AG04450 (cell line): ENCODE data around the gene KIF4A. TPM values are rescaled to one million over a fixed set of nuclear protein-coding genes. Genes with fewer than 3 reads are reported as not detected.
"Not testable (repeated sequence)": the region's sequence is repeated elsewhere in the genome, so short reads cannot be mapped to it uniquely, and the experiment has no call there.

Experiments
- CTCF ChIA-PET: fragments of 300-600, 350-600 bp; formaldehyde crosslinking; extraction: SDS; loops from one replicate; lab custom pipeline; 2022; ENCODE audit warnings: antibody characterized with exemption, inconsistent platforms; lab: Charles Lee
- POLR2A ChIA-PET: fragments of 350-600 bp; formaldehyde crosslinking; extraction: SDS; loops from one replicate; lab custom pipeline; 2021; ENCODE audit warnings: antibody characterized with exemption, inconsistent platforms; lab: Yijun Ruan, JAX
- DNase-seq: peaks from one replicate; pipeline ENCODE4 v3.0.0-alpha.2; 2011; ENCODE audit warnings: low read depth, low spot score
- H3K27ac ChIP-seq: one replicate; pipeline ENCODE4 v1.5.1; 2012; ENCODE audit warnings: low read depth, low read length, control low read depth
- H3K27me3 ChIP-seq: one replicate; pipeline ENCODE4 v1.6.0; 2012; ENCODE audit warnings: low read length; ENCODE audit not compliant: control insufficient read depth, insufficient read depth
- H3K4me3 ChIP-seq: 2 replicates; pipeline ENCODE4 v1.5.1; 2011; ENCODE audit warnings: mild to moderate bottlenecking, low read depth, low read length, control low read depth
- H3K9me3 ChIP-seq: 2 replicates; pipeline ENCODE4 v1.5.1; 2012; ENCODE audit warnings: low read length; ENCODE audit not compliant: control insufficient read depth, insufficient read depth
- polyA plus RNA-seq: library from polyadenylated mRNA; depleted of rRNA; stranded (reverse); fragments of >200 nt; gene quantifications from 2 replicates; pipeline ENCODE4 v1.2.3, GENCODE V29; 2011
- TF ChIP-seq, protein P1 (sequence below): IDR thresholded peaks from 2 replicates; pipeline ENCODE4 v1.5.1; 2011; ENCODE audit warnings: low read depth, low read length, control low read depth, inconsistent platforms

Gene KIF4A
- polyA plus RNA-seq, 1 experiment: 8.8 TPM

DNA sequence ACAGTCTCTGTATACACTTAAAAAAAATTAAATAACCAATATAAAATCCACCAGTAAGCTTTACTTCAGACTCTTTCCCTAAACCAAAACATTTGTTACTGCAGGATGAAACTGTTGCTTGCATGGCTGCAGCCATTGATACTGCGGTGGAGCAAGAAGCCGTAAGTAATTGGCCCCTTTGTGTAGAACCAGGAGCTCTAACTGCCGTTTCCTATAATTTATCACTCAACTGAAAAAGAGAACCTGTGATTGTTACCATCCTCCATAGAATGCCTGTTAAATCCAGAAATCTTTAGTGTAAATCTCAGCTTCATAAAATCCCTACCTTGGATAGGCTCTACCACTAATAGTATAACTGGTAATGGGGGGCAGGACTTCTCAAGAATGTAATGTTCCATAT, 62.6 kb downstream of the KIF4A start:
- CTCF ChIA-PET: no interaction called here
- POLR2A ChIA-PET: no interaction called here
- H3K27me3 ChIP-seq: no peaks in the 10 kb centered on the region
- TF ChIP-seq, protein P1, sequence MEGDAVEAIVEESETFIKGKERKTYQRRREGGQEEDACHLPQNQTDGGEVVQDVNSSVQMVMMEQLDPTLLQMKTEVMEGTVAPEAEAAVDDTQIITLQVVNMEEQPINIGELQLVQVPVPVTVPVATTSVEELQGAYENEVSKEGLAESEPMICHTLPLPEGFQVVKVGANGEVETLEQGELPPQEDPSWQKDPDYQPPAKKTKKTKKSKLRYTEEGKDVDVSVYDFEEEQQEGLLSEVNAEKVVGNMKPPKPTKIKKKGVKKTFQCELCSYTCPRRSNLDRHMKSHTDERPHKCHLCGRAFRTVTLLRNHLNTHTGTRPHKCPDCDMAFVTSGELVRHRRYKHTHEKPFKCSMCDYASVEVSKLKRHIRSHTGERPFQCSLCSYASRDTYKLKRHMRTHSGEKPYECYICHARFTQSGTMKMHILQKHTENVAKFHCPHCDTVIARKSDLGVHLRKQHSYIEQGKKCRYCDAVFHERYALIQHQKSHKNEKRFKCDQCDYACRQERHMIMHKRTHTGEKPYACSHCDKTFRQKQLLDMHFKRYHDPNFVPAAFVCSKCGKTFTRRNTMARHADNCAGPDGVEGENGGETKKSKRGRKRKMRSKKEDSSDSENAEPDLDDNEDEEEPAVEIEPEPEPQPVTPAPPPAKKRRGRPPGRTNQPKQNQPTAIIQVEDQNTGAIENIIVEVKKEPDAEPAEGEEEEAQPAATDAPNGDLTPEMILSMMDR: no peak
- no peak overlapping the region for H3K4me3 ChIP-seq
- no peak overlapping the region for H3K27ac ChIP-seq
- no peak for DNase-seq
- H3K9me3 ChIP-seq: no peaks in the 10 kb centered on the region; the same call in 1 of the 2 replicates

DNA sequence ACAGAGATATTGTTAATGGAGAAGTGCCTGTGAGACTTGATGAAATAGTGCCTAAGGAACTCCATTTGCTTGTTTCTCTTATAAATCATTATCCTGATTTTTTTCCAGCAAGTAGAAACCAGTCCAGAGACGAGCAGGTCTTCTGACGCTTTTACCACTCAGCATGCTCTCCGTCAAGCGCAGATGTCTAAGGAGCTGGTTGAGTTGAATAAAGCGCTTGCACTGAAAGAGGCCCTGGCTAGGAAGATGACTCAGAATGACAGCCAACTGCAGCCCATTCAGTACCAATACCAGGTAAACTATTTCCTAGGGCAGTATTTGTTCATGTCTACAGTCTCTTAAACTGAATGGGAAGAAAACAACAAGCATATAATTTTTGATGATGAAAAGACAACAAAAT, 63.6 kb downstream of the KIF4A start:
- no peak for DNase-seq
- H3K4me3 ChIP-seq: no peak overlapping the region
- no peak overlapping the region for H3K27ac ChIP-seq
- no peaks in the 10 kb centered on the region for H3K27me3 ChIP-seq
- CTCF ChIA-PET: no interaction called here
- POLR2A ChIA-PET: no interaction called here
- TF ChIP-seq, protein P1: no peak
- no peaks in the 10 kb centered on the region; the same call in 1 of the 2 replicates for H3K9me3 ChIP-seq

DNA sequence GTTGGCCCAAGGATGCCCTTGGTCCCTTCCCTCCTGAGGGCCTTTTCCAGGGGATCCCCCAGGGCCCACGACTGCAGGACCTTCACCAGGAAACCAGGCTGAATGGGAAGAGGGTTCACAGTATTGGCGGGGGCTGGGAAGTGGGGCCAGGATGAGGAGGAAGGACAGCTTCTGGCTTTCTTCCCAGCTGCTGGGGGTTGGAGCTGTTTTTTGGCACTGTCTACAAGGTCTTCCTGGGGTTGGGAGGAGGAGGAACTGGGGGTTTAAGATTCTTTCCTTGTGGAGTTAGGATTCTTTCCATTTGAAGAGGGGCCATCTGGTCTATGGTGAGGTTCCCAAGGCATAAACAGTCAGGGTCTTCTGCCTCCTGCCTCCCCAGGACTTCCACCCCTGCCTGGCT, 64.8 kb downstream of the KIF4A start:
- POLR2A ChIA-PET: no interaction called here
- TF ChIP-seq, protein P1: no peak
- CTCF ChIA-PET: no interaction called here
- H3K27ac ChIP-seq: no peak overlapping the region
- no peak for DNase-seq
- H3K4me3 ChIP-seq: no peak overlapping the region
- H3K27me3 ChIP-seq: no peaks in the 10 kb centered on the region
- no peaks in the 10 kb centered on the region for H3K9me3 ChIP-seq

DNA sequence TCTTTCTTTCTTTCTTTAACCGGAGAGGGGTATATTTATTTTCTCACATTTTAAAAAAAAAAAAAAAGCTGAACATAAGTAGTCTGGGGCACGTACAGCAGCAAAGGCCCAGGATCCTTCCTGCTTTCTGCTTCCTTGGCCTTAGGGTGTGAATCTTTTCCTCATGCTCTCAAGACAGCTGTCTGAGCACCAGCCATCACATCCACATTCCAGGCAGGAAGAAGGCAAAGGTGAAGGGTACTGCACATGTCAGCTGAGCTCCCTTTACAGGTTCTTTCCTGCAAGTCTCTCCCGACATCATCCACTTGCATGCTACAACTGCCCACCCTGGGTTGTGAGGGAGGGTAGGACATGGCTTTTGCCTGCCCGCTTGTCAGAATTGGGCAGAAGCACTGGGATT, 69.6 kb downstream of the KIF4A start:
- Histone ChIP-seq H3K27ac (no peak overlapping the region), H3K9me3 (no peaks in the 10 kb centered on the region), H3K4me3 (no peak overlapping the region), H3K27me3 (no peaks in the 10 kb centered on the region)
- ChIA-PET CTCF (no interaction called here), POLR2A (no interaction called here)
- TF ChIP-seq, protein P1: no peak
- no peak for DNase-seq

DNA sequence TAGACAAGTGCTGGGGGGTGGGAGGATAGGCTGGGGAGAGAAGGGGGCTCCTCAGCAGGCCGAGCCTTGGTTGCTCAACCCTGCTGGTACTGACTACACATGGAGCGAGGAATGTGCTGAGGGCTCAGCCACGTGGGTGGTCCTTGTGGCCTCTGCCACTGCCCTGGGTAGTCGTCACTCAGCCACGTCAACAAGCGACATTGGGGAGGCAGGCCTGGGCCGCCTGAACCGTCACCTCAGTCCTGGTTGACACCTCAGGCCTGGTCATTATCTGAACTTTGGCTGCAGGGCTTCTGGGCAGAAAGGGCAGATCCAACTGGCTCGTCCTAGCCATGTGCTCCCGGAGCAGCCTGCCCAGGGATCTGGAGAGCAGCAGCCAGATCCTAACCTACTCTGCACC, 70.5 kb downstream of the KIF4A start:
- no peak for DNase-seq
- TF ChIP-seq, protein P1: no peak
- Histone ChIP-seq H3K27me3 (no peaks in the 10 kb centered on the region), H3K4me3 (no peak overlapping the region), H3K27ac (no peak overlapping the region), H3K9me3 (no peaks in the 10 kb centered on the region)
- POLR2A ChIA-PET: no interaction called here
- CTCF ChIA-PET: no interaction called here

DNA sequence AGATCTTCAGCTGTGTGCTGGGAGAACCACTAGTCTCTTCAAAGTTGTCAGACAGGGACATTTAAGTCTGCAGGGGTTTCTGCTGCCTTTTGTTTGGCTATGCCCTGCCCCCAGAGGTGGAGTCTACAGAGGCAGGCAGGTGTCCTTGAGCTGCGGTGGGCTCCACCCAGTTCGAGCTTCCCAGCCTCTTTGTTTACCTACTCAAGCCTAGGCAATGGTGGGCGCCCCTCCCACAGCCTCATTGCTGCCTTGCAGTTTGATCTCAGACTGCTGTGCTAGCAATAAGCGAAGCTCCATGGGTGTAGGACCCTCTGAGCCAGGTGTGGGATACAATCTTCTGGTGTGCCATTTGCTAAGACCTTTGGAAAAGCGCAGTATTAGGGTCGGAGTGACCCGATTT, 78.8 kb downstream of the KIF4A start:
- H3K27ac ChIP-seq, DNase-seq, H3K9me3 ChIP-seq, H3K4me3 ChIP-seq, H3K27me3 ChIP-seq, CTCF ChIA-PET, POLR2A ChIA-PET: not testable (repeated sequence)
